Measurements from ENCODE around the gene CACNA1F.

The CACNA1F gene

DNA sequence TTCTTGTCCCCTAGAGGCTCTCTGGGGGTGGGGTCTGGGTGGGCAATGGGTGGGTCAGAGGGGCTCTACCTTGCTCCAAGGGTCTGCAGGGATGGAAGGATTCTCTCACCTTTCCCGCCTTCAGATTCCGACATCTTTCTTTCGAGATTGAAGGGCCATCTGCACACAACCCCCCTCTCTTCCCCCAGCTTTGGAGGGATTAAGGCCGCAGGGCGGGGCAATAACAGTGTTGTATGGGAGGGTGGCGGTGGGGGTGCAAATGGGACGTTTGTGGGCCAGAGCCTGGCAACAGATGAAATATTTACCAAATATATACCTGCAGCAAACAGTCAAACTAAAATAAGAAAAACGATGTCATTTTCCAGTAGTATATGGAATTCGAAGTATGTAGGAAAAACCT is at the start of gene CACNA1F:
Gene CACNA1F, minus strand, starts transcription at position 165 of the 400 bp plus-strand sequence. Its CDS starts 31 bp downstream, at position 134.
- DNase-seq, result no peak

DNA sequence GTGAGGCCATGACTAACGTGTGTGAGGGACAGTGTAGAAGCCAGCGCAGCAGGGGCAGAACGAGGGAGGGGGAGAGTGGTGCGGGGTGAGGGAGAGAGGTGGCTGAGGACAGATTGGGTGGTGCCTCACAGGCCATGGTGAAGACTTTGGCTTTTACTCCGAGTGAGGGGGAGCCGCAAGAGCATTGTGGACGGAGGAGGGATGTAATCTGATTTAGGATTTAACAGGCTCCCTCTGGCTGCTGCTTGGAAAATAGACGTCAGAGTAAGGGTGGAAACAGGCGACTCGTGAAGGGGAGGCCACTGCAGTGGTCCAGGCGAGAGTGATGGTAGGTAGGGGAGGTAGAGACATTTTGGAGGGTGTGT is 49.5 kb upstream of the CACNA1F start:
- DNase-seq, result peak; percentile 6

DNA sequence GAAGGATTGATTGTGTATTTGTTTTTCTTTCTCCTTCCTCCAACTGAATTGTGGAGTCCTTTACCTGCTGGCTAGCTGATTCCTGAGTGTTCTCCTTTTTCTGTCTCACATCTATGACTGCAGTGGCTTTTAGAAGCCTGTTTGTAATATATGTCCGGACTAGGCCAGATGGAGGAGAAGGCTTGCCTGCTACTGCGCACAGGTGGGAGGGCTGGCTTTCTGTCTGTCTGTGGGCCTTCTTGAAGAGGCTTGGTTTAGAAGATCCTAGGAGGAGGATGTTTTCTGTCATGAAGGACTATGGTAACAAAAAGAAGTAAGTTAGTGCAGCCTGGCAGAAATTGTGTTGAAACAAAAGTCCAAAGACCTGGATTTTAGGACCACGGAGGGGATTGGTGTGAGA is 44.9 kb upstream of the CACNA1F start:
- DNase-seq, result no peak

DNA sequence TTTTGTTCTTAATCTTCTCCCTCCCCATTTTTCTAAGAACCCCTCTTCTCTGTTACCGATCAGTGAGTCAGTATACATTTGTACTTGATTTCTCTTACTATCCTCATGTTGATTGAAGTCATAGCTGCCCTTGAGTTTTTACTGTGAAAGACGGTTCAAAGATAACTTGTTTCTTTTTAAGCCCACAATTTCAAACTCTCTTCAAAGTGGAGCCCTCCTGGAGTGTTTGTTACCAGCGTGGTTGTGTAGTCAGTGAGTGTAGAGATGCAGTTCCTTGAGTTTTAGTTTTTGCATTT is 44.3 kb upstream of the CACNA1F start:
- no peak for DNase-seq

- no peak for DNase-seq
Observed at GRCh38 chrX:49276671-49277534, 43.8 kb upstream of the CACNA1F start.

DNA sequence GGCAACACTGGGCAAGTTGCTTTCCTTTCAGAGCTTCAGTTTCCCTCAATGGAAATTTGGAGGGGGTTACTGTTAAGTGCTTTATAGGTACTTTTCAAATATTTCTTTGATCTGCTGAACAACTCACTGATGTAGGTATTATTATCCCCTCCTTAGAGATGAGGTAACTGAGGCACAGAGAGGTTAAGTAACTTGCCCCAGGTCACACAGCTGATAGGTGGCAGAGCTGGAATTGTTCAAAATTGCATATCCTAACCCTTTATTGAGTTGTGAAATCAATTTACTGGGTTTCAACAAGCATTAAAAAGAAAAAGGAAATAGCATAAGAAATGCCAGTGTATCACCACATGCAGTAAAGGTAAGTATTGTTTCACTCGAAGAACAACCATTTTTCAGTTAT is 43.1 kb upstream of the CACNA1F start:
- DNase-seq, result no peak

DNA sequence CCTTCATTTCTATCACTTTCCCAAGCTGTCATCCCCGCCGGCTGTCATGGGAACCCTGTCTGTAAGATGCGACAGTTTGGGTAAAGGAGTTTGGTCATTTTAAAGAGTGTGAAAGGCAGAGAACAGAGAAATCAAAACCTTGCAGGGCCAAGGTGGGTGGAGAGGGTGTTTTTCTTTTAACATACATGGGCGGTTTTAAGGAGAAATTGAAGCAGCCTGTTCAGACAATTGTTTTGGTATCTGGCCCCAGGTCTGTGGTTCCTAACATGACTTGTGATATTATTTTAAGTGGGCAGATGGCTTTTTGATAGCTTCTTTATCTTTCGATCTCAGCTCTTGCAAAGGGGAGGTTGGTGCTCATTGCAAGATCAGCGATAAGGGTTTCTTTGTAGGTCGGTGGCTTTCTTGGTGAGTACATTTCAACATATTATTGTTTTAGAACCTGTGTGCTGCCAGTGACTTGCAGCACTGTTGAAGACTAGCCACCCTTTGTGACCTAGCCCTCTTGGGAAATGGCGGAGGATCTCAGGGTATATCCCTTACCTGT is 40.1 kb upstream of the CACNA1F start:
- no peak for DNase-seq

GRCh38 chrX:49272421-49272820 is 39.3 kb upstream of the CACNA1F start:
- DNase-seq, result no peak

- no peak for DNase-seq
Observed at GRCh38 chrX:49271341-49271740, 38.2 kb upstream of the CACNA1F start.

DNA sequence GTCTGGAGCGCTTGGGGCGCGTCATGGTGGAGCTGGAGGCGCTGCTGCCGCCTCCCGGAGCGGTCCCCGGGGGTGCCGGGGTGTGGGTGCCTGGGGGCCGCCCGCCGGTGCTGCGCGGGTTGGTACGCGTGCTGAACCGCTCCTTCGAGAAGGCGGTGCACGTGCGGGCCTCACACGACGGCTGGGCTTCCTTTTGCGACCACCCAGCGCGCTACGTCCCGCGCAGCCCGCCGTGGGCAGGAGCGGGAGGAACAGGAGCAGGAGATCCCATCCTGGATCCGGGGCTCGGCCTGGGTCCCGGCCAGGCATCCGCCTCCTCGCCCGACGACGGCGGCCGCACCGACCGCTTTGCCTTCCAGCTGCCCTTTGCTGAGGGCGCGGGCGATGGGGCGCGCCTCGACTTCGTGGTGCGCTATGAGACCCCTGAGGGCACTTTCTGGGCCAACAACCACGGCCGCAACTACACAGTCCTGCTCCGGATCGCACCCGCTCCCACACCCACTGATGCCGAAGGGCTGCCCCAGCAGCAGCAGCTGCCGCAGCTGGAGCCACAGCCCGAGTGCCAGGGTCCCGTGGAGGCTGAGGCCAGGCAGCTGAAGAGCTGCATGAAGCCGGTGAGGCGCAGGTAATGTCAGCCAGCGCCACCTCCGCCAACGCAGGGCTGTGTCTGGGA is 37.2 kb upstream of the CACNA1F start:
- DNase-seq, result peak; percentile 8

DNA sequence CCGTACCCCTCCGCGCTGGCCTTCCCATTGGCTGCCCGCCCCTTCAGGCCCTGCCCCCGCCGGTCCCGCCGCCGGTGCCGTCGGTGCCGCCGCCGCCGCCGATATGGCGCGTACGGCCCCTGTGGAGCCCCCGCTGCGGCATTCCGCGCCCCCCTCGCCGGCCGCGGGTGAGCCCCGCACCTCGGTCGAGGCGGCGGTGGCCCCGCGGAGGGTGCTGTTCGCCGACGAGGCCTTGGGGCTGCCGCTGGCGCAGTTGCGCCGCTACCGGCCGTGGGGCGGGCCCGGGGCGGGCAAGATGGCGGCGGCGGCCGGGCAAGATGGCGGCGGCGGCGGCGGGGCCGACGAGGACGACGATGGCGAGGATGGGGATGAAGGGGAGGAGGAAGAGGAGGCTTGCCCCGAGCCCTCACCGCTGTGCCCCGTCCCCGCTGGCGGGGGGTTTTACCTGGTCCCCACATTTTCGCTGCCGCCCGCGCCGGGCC is 36.7 kb upstream of the CACNA1F start, which contains the start of gene PPP1R3F:
Gene PPP1R3F, plus strand, starts transcription at position 27 of the 482 bp plus-strand sequence. Its CDS starts 77 bp downstream, at position 104.
- DNase-seq, result peak; percentile 39

DNA sequence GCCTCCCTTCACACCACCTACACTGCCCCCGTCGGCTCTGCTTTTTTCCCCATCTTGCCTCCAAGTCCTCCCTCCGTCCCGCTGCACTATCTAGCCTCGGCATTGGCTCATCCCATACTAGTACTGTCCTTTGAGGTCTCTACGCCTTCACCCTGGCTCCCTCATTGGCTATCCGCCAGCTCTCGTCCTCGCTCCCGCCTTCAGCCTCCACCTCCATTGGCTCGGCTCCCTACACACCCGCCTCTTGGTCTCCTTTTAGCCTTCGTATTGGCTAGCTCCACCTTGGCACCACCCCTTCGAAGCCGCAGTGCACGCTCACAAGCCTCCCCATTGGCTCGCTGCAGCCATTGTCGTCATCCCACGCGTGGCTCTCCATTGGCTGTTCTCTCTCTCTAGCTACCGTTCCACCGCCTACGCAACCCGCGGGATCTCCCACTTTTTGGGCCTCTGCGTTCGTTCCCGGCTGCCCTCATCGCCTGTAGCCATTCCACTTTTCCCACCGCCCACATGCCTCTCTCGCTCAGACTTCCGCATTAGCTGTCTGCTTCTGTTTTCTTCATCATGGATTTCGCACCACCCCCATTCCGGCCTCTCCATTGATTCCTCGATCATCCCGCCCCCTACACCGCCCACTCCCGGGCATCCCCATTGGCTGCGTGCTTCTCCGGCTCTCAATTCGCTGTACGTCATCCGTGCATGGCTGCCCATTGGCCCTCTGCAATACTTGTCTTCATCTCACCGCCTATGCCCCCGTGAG is 36.0 kb upstream of the CACNA1F start:
- DNase-seq, result peak; percentile 97

DNA sequence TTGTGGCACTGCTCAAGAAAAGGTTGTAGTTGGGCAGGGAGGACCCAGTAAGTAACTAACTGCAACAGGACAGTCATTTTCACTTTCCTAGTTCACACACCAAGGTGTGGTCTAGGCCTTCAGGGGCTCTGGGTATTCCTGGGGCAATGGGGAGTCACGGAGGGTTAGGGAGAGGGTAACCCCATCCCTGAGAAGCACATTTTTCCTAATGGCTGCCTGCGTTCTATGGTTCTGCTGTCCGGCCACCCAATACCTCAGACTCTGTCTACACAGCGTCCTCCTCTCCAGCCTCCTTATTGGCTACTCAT is 35.5 kb upstream of the CACNA1F start:
- no peak for DNase-seq

- no peak for DNase-seq
Observed at GRCh38 chrX:49266523-49267445, 33.6 kb upstream of the CACNA1F start.

GRCh38 chrX:49264460-49264859 is 31.3 kb upstream of the CACNA1F start, which contains the start of gene FOXP3:
Gene FOXP3, minus strand, starts transcription at chrX:49264710. Its CDS starts 6,205 bp downstream, at chrX:49258505.
- DNase-seq, result no peak

DNA sequence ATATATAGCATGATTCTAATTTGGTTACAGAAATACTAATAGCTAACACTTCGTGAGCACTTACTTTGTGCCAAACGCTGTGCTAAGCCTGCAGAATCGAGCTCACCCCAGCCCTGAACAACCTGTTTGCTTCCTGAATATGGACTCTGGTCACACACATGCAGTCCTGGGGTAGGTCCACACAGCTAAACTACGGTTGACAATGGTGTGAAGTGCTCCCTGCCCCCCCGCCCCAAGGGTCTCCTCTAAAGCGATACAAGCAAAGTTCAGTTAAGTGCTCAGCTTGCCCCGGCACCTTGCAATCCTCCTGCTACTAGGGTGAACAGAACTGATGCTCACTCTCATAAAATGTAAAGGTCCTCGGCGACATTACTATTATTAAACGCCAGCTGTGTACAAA is 30.5 kb upstream of the CACNA1F start:
- no peak for DNase-seq

DNA sequence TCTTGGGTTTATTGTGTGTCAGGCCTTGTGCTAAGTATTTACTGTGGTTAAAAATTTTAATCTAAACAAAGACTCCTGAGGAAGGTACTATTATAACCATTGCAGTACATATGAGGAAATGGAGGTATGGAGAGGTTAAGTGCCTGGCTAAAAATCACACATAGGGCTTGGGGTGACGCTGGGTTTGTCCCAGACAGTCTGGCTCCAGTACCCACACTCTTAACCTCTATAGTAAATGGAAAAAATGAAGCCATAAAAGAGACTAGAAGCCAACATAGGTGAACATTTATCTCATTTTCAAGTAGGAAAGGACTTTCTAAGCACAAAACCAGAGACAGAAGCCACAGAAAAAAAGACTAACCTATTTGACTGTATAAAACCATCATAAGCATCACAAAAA is 29.5 kb upstream of the CACNA1F start:
- DNase-seq, result no peak

DNA sequence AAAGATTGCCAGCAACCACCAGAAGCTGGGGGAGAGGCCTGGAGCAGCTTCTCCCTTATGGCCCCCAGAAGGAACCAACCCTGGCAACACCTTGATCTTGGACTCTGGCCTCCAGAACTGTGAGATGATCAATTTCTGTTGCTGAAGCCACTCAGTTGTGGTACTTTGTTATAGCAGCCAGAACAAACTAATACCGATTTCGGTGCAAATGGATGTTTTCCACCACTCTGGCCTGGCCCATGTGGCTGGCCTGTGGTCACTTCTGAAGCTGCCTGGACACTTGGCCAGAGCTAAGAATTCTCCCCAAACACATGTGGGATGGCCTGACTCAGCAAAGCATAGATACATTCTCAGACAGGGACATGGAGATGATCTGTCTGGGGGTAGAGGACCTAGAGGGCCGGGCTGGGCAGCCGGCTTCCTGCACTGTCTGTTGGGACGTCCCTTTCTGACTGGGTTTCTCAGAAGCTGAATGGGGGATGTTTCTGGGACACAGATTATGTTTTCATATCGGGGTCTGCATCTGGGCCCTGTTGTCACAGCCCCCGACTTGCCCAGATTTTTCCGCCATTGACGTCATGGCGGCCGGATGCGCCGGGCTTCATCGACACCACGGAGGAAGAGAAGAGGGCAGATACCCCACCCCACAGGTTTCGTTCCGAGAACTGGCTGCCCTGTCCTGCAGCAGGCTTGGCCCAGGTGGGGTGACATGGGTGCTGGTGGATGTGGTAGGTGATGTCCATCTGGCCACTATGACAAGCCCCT is 27.3 kb upstream of the CACNA1F start:
- no peak for DNase-seq

DNA sequence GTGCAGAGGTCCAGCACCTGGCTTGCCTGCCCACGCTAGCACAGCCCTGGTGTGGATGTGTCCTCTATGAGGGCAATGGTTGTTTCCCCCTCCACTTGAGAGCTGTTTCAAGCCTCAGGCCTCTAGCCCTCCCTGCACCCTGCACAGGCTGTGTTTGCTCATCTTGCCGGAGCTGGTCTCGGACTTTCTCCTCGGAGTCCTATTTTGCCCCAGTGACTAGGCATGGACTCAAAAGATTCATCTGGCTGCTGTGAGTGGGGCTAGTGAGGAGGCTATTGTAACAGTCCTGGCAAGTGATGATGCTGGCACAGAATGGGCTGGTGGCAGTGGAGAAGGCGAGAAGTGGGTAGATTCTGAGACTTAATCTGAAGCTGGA is 25.6 kb upstream of the CACNA1F start:
- no peak for DNase-seq

DNA sequence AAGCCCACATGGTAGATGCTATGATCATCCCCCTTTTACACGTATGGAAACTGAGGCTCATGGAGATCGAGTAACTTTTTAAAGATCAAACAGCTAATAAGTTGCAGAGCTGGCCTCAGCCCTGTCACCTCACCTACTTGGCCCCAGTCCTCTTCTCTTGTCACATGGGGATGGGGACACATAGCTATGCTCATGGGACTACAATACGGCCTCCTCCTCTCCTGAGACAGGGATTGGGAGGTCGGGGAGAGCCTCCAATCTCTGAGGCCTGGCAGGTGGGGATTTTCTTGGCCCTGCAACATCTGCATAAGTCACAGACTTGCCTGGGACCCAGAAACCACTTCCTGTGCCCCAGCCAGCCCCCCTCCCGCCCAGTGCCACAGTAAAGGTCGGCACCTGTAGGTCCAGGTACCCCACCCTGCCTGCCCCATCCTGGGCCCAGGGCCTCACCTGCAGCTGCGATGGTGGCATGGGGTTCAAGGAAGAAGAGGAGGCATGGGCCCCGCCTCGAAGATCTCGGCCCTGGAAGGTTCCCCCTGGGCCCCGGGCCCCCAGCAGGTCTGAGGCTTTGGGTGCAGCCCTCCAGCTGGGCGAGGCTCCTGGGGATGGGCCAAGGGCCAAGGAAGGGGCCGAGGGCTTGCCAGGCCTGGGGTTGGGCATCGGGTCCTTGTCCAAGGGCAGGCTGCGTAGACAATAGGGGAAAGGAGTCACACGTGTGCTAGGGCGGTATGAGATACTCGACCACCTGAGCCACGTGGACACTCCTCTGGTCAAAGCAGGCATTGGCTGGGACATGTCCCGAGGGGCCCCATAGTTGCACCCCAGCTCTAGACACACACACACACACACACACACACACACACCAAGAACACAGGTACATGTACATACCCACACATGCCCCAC is 25.0 kb upstream of the CACNA1F start:
- no peak for DNase-seq

Data from retina (tissue), 1 donor.